Right lobe of liver (tissue), 4 donors: ENCODE data around the gene SPPL2A.

ENCODE experiments used
- CTCF ChIP-seq, 4 donors: fragments of 200-600 bp in 3 of 4; fragments of 450-650 bp in 1 of 4; IDR thresholded peaks; one replicate each; pipeline versions ENCODE4 v1.5.1 to v1.8.0; 2016 to 2022; ENCODE audit warnings: antibody characterized with exemption in 4 of 4, mild to moderate bottlenecking in 2 of 4
- POLR2A ChIP-seq: fragments of 450-650 bp; IDR thresholded peaks from one replicate; pipeline ENCODE4 v1.6.1; 2017; ENCODE audit warnings: antibody characterized with exemption, mild to moderate bottlenecking
- donor health status: DM: no; HTN: no; CAD: no.
- donor health status: DM: no; HTN: no; CAD: no.
- donor health status: DM: no; HTN: yes; CAD: no.

GRCh38 chr15:50797926-50798325 lies 32.4 kb upstream of the SPPL2A start:
- TF ChIP-seq CTCF (IDR thresholded peaks at IDR 0.05) = no peak
- TF ChIP-seq POLR2A = no peak
